ENCODE measurements around the gene SHISA9. TPM values are rescaled to one million over a fixed set of nuclear protein-coding genes. Genes with fewer than 3 reads are reported as not detected.

The SHISA9 gene
- total RNA-seq, 2 donors from 2014 or later = 1.8 to 4.6 TPM

- H3K4me3 ChIP-seq = no peak overlapping the region
- ATAC-seq (no peak), DNase-seq (no peak)
- no peaks in the 10 kb centered on the region for H3K27me3 ChIP-seq
- H3K9me3 ChIP-seq = no peaks in the 10 kb centered on the region
- intact Hi-C loops (cut with DNase I) = no loop called here
- no peaks in the 10 kb centered on the region for H3K36me3 ChIP-seq (replicated peaks in 1 of 2; ENCODE audit: insufficient read depth in 1 of 2, low read depth in 2 of 2)
- TF ChIP-seq POLR2A (IDR thresholded peaks at IDR 0.05) = no peak
- no peak for TF ChIP-seq CTCF (IDR thresholded peaks at IDR 0.05)
- 41 to 52% methylated on average over 3 of the region's 3 CpGs for WGBS, 2 donors
- no peaks in the 10 kb centered on the region for H3K4me1 ChIP-seq
- no peak overlapping the region for H3K27ac ChIP-seq
Observed at GRCh38 chr16:13038591-13038990, 137.2 kb downstream of the SHISA9 start.

DNA sequence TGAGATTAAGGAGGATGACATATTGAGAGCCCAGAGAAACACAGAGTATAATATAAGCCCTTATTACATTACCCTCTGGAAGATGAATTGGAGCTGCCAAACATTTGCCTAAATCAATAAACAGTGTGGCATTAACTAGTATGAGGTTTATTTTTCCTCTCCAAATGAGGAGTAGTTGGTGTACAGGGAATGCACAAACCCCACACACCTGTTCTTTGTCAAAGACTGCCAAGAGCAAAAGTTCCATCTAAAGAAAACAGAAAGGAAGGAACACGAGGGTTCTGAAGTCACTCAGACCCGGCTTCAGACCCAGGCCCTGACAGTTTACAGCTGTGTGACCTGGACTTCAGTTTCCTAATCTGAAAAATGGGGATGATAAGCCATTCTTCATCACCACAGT, 138.1 kb downstream of the SHISA9 start:
- Histone ChIP-seq H3K27ac (no peak overlapping the region), H3K27me3 (no peaks in the 10 kb centered on the region), H3K4me3 (no peak overlapping the region), H3K9me3 (no peaks in the 10 kb centered on the region), H3K4me1 (no peaks in the 10 kb centered on the region), H3K36me3 (replicated peaks in 1 of 2; ENCODE audit: insufficient read depth in 1 of 2, low read depth in 2 of 2) (no peaks in the 10 kb centered on the region)
- TF ChIP-seq CTCF (IDR thresholded peaks at IDR 0.05) (no peak), POLR2A (IDR thresholded peaks at IDR 0.05) (no peak)
- ATAC-seq (no peak), DNase-seq (no peak)
- 3 to 9% methylated on average over 2 of the region's 2 CpGs for WGBS, 2 donors
- intact Hi-C loops (cut with DNase I) = no loop called here

- 58 to 63% methylated on average over 1 of the region's 1 CpG for WGBS, 2 donors
- H3K4me3 ChIP-seq = no peak overlapping the region
- H3K27ac ChIP-seq = no peak overlapping the region
- H3K27me3 ChIP-seq = no peaks in the 10 kb centered on the region
- ATAC-seq (no peak), DNase-seq (no peak)
- no peak for TF ChIP-seq POLR2A (IDR thresholded peaks at IDR 0.05)
- TF ChIP-seq CTCF (IDR thresholded peaks at IDR 0.05) = no peak
- intact Hi-C loops (cut with DNase I) = no loop called here
- H3K4me1 ChIP-seq = no peaks in the 10 kb centered on the region
- H3K36me3 ChIP-seq (replicated peaks in 1 of 2; ENCODE audit: insufficient read depth in 1 of 2, low read depth in 2 of 2) = no peaks in the 10 kb centered on the region
- H3K9me3 ChIP-seq = no peaks in the 10 kb centered on the region
Observed at GRCh38 chr16:13041180-13041579, 139.8 kb downstream of the SHISA9 start.

GRCh38 chr16:13041646-13042290, 140.4 kb downstream of the SHISA9 start:
- WGBS, 2 donors = 63 to 75% methylated on average over 5 of the region's 5 CpGs
- DNase-seq = no peak
- H3K4me1 ChIP-seq = no peaks in the 10 kb centered on the region
- H3K9me3 ChIP-seq = no peaks in the 10 kb centered on the region
- H3K36me3 ChIP-seq (replicated peaks in 1 of 2; ENCODE audit: insufficient read depth in 1 of 2, low read depth in 2 of 2) = no peaks in the 10 kb centered on the region
- no peak overlapping the region for H3K27ac ChIP-seq
- no peaks in the 10 kb centered on the region for H3K27me3 ChIP-seq
- intact Hi-C loops (cut with DNase I) = no loop called here
- no peak for TF ChIP-seq CTCF (IDR thresholded peaks at IDR 0.05)
- no peak for TF ChIP-seq POLR2A (IDR thresholded peaks at IDR 0.05)
- no peak overlapping the region for H3K4me3 ChIP-seq
- ATAC-seq = no peak

DNA sequence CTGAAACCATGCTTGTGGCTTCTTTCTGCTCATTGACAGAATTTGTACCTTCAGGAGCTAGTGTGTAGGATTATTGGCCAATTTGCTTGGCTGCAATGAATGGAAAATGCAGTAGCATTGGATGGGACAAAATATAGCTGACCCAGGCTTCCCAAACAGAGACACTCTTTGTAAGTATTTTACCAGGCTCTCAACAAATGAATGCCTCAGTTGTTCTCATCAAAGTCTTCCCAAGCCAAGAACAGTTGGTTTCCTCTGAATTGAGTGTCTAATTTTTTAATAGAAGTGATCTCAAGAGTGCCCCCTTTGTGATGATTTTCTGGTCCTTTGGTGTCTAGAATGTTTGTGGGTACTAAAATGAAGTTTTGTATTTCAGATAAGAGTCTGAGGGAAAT, 140.9 kb downstream of the SHISA9 start:
- no peak for DNase-seq
- intact Hi-C loops (cut with DNase I) = no loop called here

More for the DNA sequence above, 140.9 kb downstream of the SHISA9 start:
- Histone ChIP-seq H3K9me3 (no peaks in the 10 kb centered on the region), H3K27ac (no peak overlapping the region), H3K4me3 (no peak overlapping the region), H3K27me3 (no peaks in the 10 kb centered on the region), H3K36me3 (replicated peaks in 1 of 2; ENCODE audit: insufficient read depth in 1 of 2, low read depth in 2 of 2) (no peaks in the 10 kb centered on the region), H3K4me1 (no peaks in the 10 kb centered on the region)
- no peak for ATAC-seq
- TF ChIP-seq POLR2A (IDR thresholded peaks at IDR 0.05) (no peak), CTCF (IDR thresholded peaks at IDR 0.05) (no peak)
